ENCODE data around the gene SELE. TPM values are rescaled to one million over a fixed set of nuclear protein-coding genes. Genes with fewer than 3 reads are reported as not detected.
"Not testable (repeated sequence)": the region's sequence is repeated elsewhere in the genome, so short reads cannot be mapped to it uniquely, and the experiment has no call there.

Gene SELE
- total RNA-seq, 2 experiments from 2014 or later: not detected

- H3K4me1 Mint-ChIP-seq (ENCODE audit: low read depth); DNase-seq; H3K9me3 Mint-ChIP-seq; H3K27me3 Mint-ChIP-seq (ENCODE audit: low read depth); H3K27ac Mint-ChIP-seq; H3K4me3 Mint-ChIP-seq: not testable (repeated sequence)
- intact Hi-C loops (cut with micrococcal nuclease): loop anchor here (5.0 kb wide), 2 partner anchors 606 to 1111 kb away; partner anchors contain the start of gene ATP1B1
- CTCF ChIA-PET: interaction anchor here (0.9 to 11.0 kb wide), 20 partner anchors 8 to 231 kb away, joined by 3 to 262 read pairs (median 7); partner anchors contain the start of genes F5 and METTL18
- H3K36me3 Mint-ChIP-seq (ENCODE audit: low read depth): peaks cover 17% of the 10 kb centered on the region
Observed at GRCh38 chr1:169713090-169713489, 20.8 kb downstream of the SELE start.

DNA sequence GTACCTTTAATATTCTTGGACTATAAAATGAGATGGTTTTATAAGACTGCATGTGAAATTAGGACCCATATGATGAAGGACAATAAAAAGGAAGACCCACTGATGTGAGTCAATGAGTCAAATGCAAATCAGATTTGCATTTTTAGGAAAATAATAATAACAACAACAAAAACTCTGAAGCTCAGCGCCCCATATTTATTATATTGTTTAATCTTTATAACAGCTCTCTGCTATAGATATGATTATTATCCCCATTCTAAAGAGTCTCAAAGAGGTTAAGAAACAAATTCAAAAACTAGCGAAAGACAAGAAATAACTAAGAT is 21.6 kb downstream of the SELE start:
- peak overlapping the region; percentile 94 for H3K27ac Mint-ChIP-seq
- intact Hi-C loops (cut with micrococcal nuclease): loop anchor here (1.0 to 5.0 kb wide), 5 partner anchors 162 to 1110 kb away; partner anchors contain the start of genes ATP1B1 and SLC19A2
- H3K36me3 Mint-ChIP-seq (ENCODE audit: low read depth): peaks cover 20% of the 10 kb centered on the region
- DNase-seq: no peak
- peaks cover 7% of the 10 kb centered on the region for H3K4me1 Mint-ChIP-seq (ENCODE audit: low read depth)
- peaks cover 6% of the 10 kb centered on the region for H3K9me3 Mint-ChIP-seq
- no peak overlapping the region for H3K4me3 Mint-ChIP-seq
- H3K27me3 Mint-ChIP-seq (ENCODE audit: low read depth): peaks cover 5% of the 10 kb centered on the region
- CTCF ChIA-PET: interaction anchor here (0.6 to 11.0 kb wide), 41 partner anchors 9 to 452 kb away, joined by 3 to 262 read pairs (median 5); partner anchors contain the start of genes F5 and METTL18

- CTCF ChIA-PET: interaction anchor here (0.6 to 11.0 kb wide), 41 partner anchors 9 to 453 kb away, joined by 3 to 262 read pairs (median 5); partner anchors contain the start of genes F5 and METTL18
- Mint-ChIP-seq H3K27ac (peak within 1 kb of the TSS; percentile 94), H3K9me3 (peaks cover 6% of the 10 kb centered on the region), H3K4me1 (ENCODE audit: low read depth) (peaks cover 12% of the 10 kb centered on the region), H3K36me3 (ENCODE audit: low read depth) (peaks cover 26% of the 10 kb centered on the region), H3K27me3 (ENCODE audit: low read depth) (peaks cover 5% of the 10 kb centered on the region), H3K4me3 (peak within 1 kb of the TSS; percentile 80)
- DNase-seq: peak; percentile 91
- intact Hi-C loops (cut with micrococcal nuclease): loop anchor here (1.0 to 5.0 kb wide), 16 partner anchors 17 to 1109 kb away; partner anchors contain the start of genes ATP1B1, F5, NME7 and SCYL3
Observed at GRCh38 chr1:169711469-169712308, 22.2 kb downstream of the SELE start, which contains the start of gene SELL. SELL (minus strand) TSS chr1:169711620; CDS start chr1:169711498, 122 bp downstream.

DNA sequence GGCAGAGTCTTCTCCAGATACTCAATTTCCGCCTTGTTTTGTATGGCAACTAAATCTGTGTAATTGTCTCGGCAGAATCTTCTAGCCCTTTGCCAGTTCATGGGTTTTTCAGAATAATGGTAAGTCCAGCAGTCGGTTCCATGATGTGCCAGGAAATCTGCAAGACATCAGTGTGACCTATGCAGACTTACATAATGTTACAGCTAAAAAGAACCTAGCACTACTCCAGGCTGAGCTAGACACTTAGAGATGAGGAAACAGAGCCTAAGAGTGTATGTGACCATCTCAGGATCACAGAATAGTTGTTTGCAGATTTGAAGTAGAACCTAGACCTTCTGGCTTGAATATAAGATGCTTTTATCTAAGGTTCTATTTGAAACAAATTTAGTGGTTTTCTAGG is 25.2 kb downstream of the SELE start:
- Mint-ChIP-seq H3K27me3 (ENCODE audit: low read depth) (no peaks in the 10 kb centered on the region), H3K27ac (peak overlapping the region; percentile 94), H3K36me3 (ENCODE audit: low read depth) (peaks cover 56% of the 10 kb centered on the region), H3K4me1 (ENCODE audit: low read depth) (peaks cover 43% of the 10 kb centered on the region), H3K9me3 (peaks cover 3% of the 10 kb centered on the region), H3K4me3 (peak overlapping the region; percentile 80)
- DNase-seq: no peak
- CTCF ChIA-PET: interaction anchor here (1.3 to 11.0 kb wide), 7 partner anchors 10 to 133 kb away, joined by 3 to 262 read pairs (median 12); partner anchors contain the start of gene F5
- intact Hi-C loops (cut with micrococcal nuclease): loop anchor here (1.0 to 10.0 kb wide), 2 partner anchors 10 to 366 kb away; partner anchors contain the start of gene KIFAP3

- Mint-ChIP-seq H3K4me1 (ENCODE audit: low read depth) (peaks cover 48% of the 10 kb centered on the region), H3K4me3 (peak overlapping the region; percentile 80), H3K27me3 (ENCODE audit: low read depth) (no peaks in the 10 kb centered on the region), H3K27ac (peak overlapping the region; percentile 94), H3K36me3 (ENCODE audit: low read depth) (peaks cover 62% of the 10 kb centered on the region), H3K9me3 (peaks cover 1% of the 10 kb centered on the region)
- peak; percentile 63 for DNase-seq
- CTCF ChIA-PET: interaction anchor here (0.6 to 11.0 kb wide), 9 partner anchors 9 to 132 kb away, joined by 3 to 262 read pairs (median 8); partner anchors contain the start of gene F5
- intact Hi-C loops (cut with micrococcal nuclease): loop anchor here (1.0 to 10.0 kb wide), 2 partner anchors 10 to 367 kb away; partner anchors contain the start of gene KIFAP3
Observed at GRCh38 chr1:169707912-169708604, 25.8 kb downstream of the SELE start.

GRCh38 chr1:169704797-169705196 is 29.1 kb downstream of the SELE start:
- Mint-ChIP-seq H3K36me3 (ENCODE audit: low read depth) (peaks cover 90% of the 10 kb centered on the region), H3K4me1 (ENCODE audit: low read depth) (peaks cover 72% of the 10 kb centered on the region), H3K27me3 (ENCODE audit: low read depth) (no peaks in the 10 kb centered on the region), H3K27ac (peak overlapping the region; percentile 94), H3K9me3 (no peaks in the 10 kb centered on the region), H3K4me3 (peak overlapping the region; percentile 76)
- intact Hi-C loops (cut with micrococcal nuclease): loop anchor here (5.0 to 10.0 kb wide), 2 partner anchors 370 to 1783 kb away; partner anchors contain the start of genes KIFAP3 and PRRC2C
- CTCF ChIA-PET: interaction anchor here (1.4 to 11.0 kb wide), 4 partner anchors 13 to 118 kb away, joined by 3 to 262 read pairs (median 88); partner anchors contain the start of gene F5
- DNase-seq: no peak

GRCh38 chr1:169701261-169702005 is 32.4 kb downstream of the SELE start:
- Mint-ChIP-seq H3K27me3 (ENCODE audit: low read depth) (no peaks in the 10 kb centered on the region), H3K27ac (peak overlapping the region; percentile 94), H3K36me3 (ENCODE audit: low read depth) (peaks cover 91% of the 10 kb centered on the region), H3K4me3 (peak overlapping the region; percentile 16), H3K9me3 (no peaks in the 10 kb centered on the region), H3K4me1 (ENCODE audit: low read depth) (peaks cover 95% of the 10 kb centered on the region)
- no peak for DNase-seq
- CTCF ChIA-PET: interaction anchor here (0.9 to 5.5 kb wide), 7 partner anchors 7 to 99 kb away, joined by 3 to 48 read pairs (median 9); no protein-coding TSS in a partner anchor
- intact Hi-C loops (cut with micrococcal nuclease): loop anchor here (5.0 to 10.0 kb wide), 2 partner anchors 373 to 1786 kb away; partner anchors contain the start of genes KIFAP3 and PRRC2C

- H3K9me3 Mint-ChIP-seq: no peaks in the 10 kb centered on the region
- H3K4me3 Mint-ChIP-seq: peak overlapping the region; percentile 22
- peak overlapping the region; percentile 94 for H3K27ac Mint-ChIP-seq
- no peaks in the 10 kb centered on the region for H3K27me3 Mint-ChIP-seq (ENCODE audit: low read depth)
- CTCF ChIA-PET: interaction anchor here (1.0 to 5.5 kb wide), 5 partner anchors 10 to 114 kb away, joined by 4 to 48 read pairs (median 7); partner anchors contain the start of gene F5
- no peak for DNase-seq
- H3K36me3 Mint-ChIP-seq (ENCODE audit: low read depth): peaks cover 90% of the 10 kb centered on the region
- intact Hi-C loops (cut with micrococcal nuclease): loop anchor here (5.0 to 10.0 kb wide), 4 partner anchors 332 to 1788 kb away; partner anchors contain the start of genes ATP1B1, BLZF1, KIFAP3 and NME7
- H3K4me1 Mint-ChIP-seq (ENCODE audit: low read depth): peaks cover 95% of the 10 kb centered on the region
Observed at GRCh38 chr1:169699707-169700106, 34.2 kb downstream of the SELE start.

GRCh38 chr1:169698976-169699375 is 34.9 kb downstream of the SELE start:
- H3K4me3 Mint-ChIP-seq: peak overlapping the region; percentile 17
- H3K9me3 Mint-ChIP-seq: no peaks in the 10 kb centered on the region
- H3K4me1 Mint-ChIP-seq (ENCODE audit: low read depth): peaks cover 95% of the 10 kb centered on the region
- no peaks in the 10 kb centered on the region for H3K27me3 Mint-ChIP-seq (ENCODE audit: low read depth)
- intact Hi-C loops (cut with micrococcal nuclease): loop anchor here (1.0 to 10.0 kb wide), 3 partner anchors 9 to 594 kb away; partner anchors contain the start of genes ATP1B1, BLZF1 and NME7
- CTCF ChIA-PET: interaction anchor here (1.0 to 5.5 kb wide), 6 partner anchors 9 to 113 kb away, joined by 4 to 48 read pairs (median 6); partner anchors contain the start of gene F5
- H3K36me3 Mint-ChIP-seq (ENCODE audit: low read depth): peaks cover 89% of the 10 kb centered on the region
- peak overlapping the region; percentile 94 for H3K27ac Mint-ChIP-seq
- DNase-seq: peak; percentile 45

GRCh38 chr1:169697755-169698154 is 36.1 kb downstream of the SELE start:
- Mint-ChIP-seq H3K27me3 (ENCODE audit: low read depth) (no peaks in the 10 kb centered on the region), H3K4me1 (ENCODE audit: low read depth) (peaks cover 95% of the 10 kb centered on the region), H3K9me3 (no peaks in the 10 kb centered on the region), H3K27ac (peak overlapping the region; percentile 94), H3K4me3 (peak overlapping the region; percentile 16), H3K36me3 (ENCODE audit: low read depth) (peaks cover 83% of the 10 kb centered on the region)
- CTCF ChIA-PET: interaction anchor here (1.6 to 11.8 kb wide), 3 partner anchors 11 to 111 kb away, joined by 4 to 161 read pairs (median 133); partner anchors contain the start of genes F5 and SELL
- DNase-seq: no peak
- intact Hi-C loops (cut with micrococcal nuclease): loop anchor here (1.0 to 10.0 kb wide), 3 partner anchors 11 to 593 kb away; partner anchors contain the start of genes ATP1B1, BLZF1 and NME7

Data from activated naive CD4-positive, alpha-beta T cell treated with anti-CD3 and anti-CD28 coated beads for 36 hours (primary cell).